SK-N-SH (cell line): Measurements from ENCODE around the gene FAM110A.

ENCODE experiments used
- CTCF ChIP-seq: fragments of 200-600 bp; sonication (generic); IDR thresholded peaks from 2 replicates; pipeline ENCODE4 v1.6.1; 2017; ENCODE audit warnings: antibody characterized with exemption, mild to moderate bottlenecking, moderate library complexity
- MXI1 ChIP-seq: IDR thresholded peaks from 2 replicates; pipeline ENCODE4 v1.6.1; 2012; ENCODE audit warnings: mild to moderate bottlenecking, low read depth, low read length, improper control_type of control experiment
- RFX5 ChIP-seq: IDR thresholded peaks from 2 replicates; pipeline ENCODE4 v1.6.1; 2012; ENCODE audit warnings: mild to moderate bottlenecking, improper control_type of control experiment, low read length
- YY1 ChIP-seq: IDR thresholded peaks from 2 replicates; pipeline ENCODE4 v1.4.0; 2012; ENCODE audit warnings: low read depth, mild to moderate bottlenecking

GRCh38 chr20:846894-847278 is 13.4 kb downstream of the FAM110A start:
- TF ChIP-seq YY1 (no peak), MXI1 (no peak), RFX5 (no peak), CTCF (no peak)
